ENCODE measurements around the gene DPPA4.

The DPPA4 gene

GRCh38 chr3:109297496-109297895 lies 39.9 kb downstream of the DPPA4 start:
- no peaks in the 10 kb centered on the region for H3K36me3 Mint-ChIP-seq
- H3K4me1 Mint-ChIP-seq, result no peaks in the 10 kb centered on the region
- ATAC-seq, result no peak
- no peaks in the 10 kb centered on the region for H3K27me3 Mint-ChIP-seq
- H3K27ac Mint-ChIP-seq, result no peak overlapping the region
- H3K9me3 Mint-ChIP-seq, result peaks cover 3% of the 10 kb centered on the region
- no peak overlapping the region for H3K4me3 Mint-ChIP-seq

DNA sequence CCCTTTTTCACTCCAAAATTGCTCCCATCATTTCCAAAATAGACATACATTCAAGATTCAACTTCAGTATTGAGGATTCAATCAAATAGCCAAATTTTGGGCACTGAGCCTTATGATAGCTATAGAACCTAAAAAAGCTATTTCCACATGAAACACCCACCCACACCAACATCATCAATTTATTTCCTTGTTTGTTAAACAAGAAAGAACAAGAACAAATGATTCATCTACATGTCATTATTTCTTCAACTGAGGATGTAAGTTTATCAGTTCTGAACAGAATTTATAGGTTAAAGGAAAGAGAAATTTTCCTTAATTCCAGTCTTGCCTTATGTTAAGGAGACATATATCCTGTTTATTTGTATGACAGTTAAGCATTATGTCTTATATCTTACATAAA lies 53.3 kb downstream of the DPPA4 start:
- Mint-ChIP-seq H3K4me3 (no peak overlapping the region), H3K9me3 (peaks cover 5% of the 10 kb centered on the region), H3K27me3 (no peaks in the 10 kb centered on the region), H3K27ac (no peak overlapping the region), H3K4me1 (no peaks in the 10 kb centered on the region), H3K36me3 (no peaks in the 10 kb centered on the region)
- no peak for ATAC-seq

- Mint-ChIP-seq H3K4me3 (no peak overlapping the region), H3K4me1 (no peaks in the 10 kb centered on the region), H3K27ac (no peak overlapping the region), H3K9me3 (peaks cover 6% of the 10 kb centered on the region), H3K27me3 (peaks cover 8% of the 10 kb centered on the region), H3K36me3 (no peaks in the 10 kb centered on the region)
- ATAC-seq, result no peak
Measured at GRCh38 chr3:109278546-109278945, 58.8 kb downstream of the DPPA4 start.

- no peak overlapping the region for H3K27ac Mint-ChIP-seq
- H3K27me3 Mint-ChIP-seq, result peaks cover 8% of the 10 kb centered on the region
- no peaks in the 10 kb centered on the region for H3K36me3 Mint-ChIP-seq
- H3K4me3 Mint-ChIP-seq, result no peak overlapping the region
- no peaks in the 10 kb centered on the region for H3K4me1 Mint-ChIP-seq
- no peak for ATAC-seq
- H3K9me3 Mint-ChIP-seq, result peaks cover 6% of the 10 kb centered on the region
Measured at GRCh38 chr3:109278141-109278540, 59.2 kb downstream of the DPPA4 start.
